Measurements from ENCODE around the gene ZNF664.

Gene ZNF664

DNA sequence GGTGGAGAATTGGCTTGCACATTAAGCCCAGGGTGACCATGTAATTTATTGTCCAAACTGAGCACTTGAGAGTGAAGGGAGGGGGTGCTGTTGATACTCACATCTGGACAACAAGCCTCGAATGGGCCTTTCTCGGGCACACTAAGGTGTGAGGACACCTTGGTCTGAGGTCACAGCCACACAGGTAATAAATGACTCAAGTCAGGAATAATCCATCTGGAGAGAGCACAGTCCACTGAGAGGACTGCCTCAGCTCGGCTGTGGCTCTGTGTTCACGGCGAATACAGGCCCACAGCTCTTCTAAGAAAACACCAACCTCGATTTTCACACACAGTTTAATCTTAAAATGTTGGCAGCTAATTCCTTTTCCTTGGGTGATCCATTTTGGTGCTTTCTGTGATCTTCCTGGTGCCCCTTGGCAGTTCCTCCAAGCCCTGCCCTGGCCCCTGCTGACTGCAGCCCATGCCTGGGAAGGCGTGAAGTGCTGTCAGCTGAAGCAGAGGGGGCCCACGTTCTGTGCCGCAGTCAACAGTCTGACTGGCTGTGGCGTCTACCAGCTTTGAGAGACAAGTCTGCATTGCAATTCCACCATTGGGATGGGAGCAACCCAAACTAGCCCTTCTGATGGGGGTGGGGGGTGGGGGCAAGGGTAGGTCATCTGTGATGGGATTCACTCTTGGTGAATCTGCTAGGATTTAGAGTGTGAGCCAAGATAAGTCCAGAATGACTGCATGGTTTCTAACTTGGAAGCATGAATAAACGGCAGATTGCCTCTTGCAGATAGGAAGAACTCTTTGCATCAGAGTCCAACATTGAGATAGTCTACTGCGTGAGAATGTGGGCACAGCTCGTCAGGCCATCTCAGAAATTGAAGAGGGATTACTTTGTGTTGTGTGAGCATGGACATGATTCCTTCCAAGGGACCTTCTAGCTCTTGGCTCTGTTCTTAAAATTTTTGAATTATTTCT lies 42.8 kb downstream of the ZNF664 start:
- DNase-seq, result no peak

DNA sequence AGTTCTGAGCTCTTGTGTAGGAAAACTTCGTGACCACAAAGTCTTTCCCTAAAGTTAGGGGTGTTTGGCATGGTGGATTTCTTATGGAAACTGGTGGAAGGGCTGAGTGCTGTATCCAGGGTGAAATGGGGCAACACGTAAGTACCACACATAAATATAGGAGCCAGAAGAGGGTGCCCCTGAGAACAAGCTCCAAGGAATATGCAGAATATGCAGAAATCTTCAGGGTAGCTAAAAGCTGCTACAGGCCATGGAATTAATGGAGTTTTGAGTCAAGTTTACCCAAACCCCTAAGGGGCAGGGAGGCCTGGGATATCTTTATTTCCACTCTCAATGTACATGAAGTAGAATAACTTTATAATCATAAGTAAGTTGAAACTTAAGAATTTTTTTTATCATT lies 44.0 kb downstream of the ZNF664 start:
- DNase-seq, result no peak

GRCh38 chr12:124018539-124018938 lies 45.5 kb downstream of the ZNF664 start:
- no peak for DNase-seq

GRCh38 chr12:124019115-124019514 lies 46.1 kb downstream of the ZNF664 start:
- DNase-seq, result no peak

DNA sequence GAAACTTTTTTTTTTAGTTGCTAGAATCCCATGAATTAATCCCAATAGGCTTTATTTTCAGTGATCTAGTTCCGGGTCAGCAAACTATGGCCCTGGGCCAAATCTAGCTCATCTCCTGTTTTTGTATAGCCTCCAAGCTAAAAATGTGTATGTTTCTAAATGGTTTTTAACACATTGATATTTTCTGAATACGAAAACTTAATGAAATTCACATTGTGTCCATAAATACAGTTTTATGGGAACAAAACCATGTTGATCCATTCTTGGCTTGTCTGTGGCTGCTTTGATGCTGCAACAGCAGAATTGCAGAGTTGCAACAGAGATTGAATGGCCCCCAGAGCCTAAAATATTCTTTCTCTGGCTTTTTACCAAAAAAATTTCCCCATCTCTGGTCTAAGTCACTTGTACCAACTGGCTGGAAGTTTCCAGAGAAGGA lies 47.5 kb downstream of the ZNF664 start:
- no peak for DNase-seq

DNA sequence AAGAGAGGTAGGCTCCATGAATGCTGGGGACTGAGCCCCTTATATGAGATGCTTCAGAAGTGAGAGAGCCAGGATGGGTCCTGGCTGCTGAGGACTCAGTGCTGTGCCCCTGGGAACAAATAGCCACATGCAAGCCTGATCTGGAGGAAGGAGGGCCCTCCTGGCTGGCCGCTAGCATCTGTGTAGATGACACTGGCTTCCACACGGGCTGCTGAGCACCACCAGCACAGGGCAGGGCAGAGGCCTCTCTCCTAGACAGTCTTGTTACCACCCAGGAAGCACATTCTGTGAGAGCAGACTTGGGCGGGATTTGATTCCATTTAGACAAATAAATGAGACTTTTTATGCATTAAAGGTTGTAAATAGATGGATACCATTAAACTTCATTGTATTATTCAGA lies 48.0 kb downstream of the ZNF664 start:
- DNase-seq, result no peak

GRCh38 chr12:124022161-124022560 lies 49.1 kb downstream of the ZNF664 start:
- no peak for DNase-seq

- DNase-seq, result no peak
Observed at GRCh38 chr12:124024263-124024678, 51.3 kb downstream of the ZNF664 start.

GRCh38 chr12:124024776-124025175 lies 51.8 kb downstream of the ZNF664 start:
- no peak for DNase-seq

DNA sequence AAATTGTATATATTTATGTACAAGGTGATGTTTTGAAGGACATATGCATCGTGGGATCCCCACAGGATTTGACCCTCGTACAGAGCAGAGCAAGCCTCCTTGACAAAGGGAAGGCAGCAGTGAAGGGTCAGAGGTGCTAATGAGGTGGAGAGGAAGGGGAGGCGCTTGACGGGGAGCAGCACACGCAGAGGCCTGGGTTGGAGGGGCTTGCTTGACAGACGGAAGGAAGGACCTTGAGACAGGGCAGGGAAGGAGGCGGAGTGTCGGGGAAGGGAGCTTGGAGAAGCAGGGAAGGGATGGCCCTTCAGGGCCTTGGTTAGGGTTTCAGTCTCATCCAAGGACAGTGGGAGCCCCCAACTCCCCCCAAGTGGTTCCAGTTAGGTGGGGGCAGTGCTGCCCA lies 52.6 kb downstream of the ZNF664 start:
- no peak for DNase-seq

DNA sequence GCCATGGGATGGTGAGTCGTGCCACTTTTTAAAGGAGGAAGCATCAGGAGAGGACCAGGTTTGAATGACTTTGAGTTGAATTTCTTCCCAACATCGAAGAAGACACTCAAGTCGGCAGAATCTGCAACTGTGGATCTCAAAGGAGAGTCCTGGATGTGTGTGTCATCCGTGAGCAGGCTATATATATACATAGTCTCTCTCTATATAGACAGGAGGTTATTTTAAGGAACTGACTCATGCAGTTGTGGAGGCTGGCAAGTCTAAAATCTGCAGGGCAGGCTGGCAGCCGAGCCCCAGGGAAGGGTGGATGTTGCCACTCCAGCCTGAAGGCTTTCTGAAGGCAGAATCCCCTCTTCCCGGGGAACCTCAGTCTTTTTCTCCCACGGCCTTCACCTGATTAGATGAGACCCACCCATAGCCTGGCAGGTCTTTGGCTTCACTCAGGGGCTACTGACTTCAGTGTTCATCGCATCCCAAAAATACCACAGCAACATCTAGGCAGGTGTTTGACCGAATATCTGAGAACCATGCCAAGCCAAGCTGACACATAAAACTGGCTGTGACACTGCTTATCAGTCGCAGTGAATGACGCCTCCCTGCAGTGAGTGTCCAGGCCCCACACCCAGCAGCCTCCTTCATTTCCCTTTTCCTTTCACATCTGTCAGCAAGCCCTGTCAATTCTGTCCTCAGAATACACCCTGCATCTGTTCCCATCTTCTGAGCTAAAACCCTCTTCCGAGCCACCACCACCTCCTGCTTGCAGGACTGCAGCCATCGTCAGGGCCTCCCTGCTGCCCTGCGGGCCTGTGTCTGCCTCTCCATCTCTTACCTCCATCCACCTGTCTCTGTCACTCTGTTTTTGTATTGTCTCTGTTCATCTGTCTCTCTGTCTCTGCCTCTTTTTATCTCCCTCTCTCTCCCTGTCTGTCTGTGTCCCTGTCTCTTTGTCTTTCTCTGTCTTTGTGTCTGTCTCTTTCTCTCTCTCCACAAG lies 54.0 kb downstream of the ZNF664 start:
- no peak for DNase-seq

GRCh38 chr12:124027753-124028554 lies 54.9 kb downstream of the ZNF664 start:
- no peak for DNase-seq

DNA sequence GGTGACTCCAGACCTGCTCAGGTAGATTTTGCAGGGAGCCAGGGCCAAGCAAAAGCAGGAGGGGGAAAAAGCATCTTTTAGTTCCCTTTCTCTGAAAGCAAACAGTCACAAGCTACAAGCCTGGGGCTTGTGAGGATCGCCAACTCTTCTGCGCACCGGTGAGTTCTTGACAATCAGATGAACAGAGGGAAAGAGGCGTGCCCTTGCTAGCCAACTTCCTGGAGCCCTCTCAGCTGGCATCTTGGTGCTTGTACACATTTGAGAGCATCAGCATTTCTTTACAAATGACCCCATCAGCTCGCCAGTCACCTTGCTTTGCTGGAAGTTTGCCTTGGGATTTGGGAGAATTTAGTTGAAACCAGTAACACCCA lies 55.5 kb downstream of the ZNF664 start:
- DNase-seq, result no peak

DNA sequence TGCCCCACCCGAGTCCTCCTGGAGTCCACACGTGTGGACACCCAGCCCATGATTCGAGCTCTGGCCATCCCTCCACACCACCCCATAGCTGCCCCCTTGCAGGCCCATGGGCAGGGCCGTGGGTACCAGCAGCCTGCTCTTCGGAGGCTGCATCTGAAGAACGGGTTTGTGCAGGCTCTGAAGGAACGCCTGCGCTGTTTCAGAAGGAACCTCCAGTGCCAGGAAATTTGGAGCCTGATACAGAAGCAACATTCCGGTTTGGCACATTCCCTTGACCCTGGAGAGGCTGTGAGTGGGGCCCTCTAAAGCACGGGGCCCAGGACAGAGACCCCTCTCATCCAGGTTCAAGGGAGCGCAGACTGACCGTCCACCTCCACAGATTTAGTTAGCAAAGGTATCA lies 57.0 kb downstream of the ZNF664 start:
- DNase-seq, result no peak

DNA sequence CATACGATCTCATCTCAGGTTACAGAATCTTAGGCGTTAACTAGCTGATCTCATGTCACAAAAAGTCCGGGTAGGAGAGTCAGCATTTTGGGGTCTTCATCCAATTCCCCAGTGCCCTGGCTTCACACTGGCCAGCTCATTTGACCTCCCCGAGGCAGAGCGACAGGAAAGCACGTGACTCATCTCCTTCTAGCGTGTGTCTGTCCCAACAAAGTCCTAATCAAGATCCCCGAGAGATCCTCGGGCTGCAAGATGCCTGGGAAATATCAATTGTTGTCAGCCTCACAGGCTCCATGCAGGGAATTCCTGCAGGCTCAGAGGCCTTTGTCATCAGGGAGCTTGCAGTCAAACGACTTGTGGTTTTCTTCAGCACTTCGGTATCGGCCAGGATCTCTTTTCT lies 57.5 kb downstream of the ZNF664 start:
- DNase-seq, result no peak

- DNase-seq, result no peak
Observed at GRCh38 chr12:124031058-124031457, 58.0 kb downstream of the ZNF664 start.

- peak in 1 of 2 donors; percentile 12 for DNase-seq
Observed at GRCh38 chr12:124032265-124032886, 59.4 kb downstream of the ZNF664 start.

DNA sequence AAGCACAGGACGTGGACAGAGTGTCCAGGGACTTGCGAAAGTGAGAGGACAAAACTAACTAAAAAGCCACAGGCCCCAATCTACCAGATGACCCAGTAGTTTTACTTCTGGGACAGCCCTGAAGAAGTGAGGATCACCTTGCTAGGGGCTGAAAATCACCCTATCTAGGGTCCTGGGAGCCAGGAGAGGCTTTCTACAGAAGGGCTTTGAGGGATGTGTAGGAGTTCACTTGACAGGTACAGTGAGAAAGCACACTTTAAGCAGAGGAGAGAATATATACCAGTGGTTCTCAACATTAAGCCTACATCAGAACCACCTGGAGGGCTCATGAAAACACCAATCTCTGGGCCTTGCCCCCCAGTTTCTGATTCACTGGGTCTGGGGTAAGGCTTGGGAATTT lies 60.8 kb downstream of the ZNF664 start:
- DNase-seq, result no peak

- DNase-seq, result no peak
Observed at GRCh38 chr12:124034297-124034696, 61.3 kb downstream of the ZNF664 start.

DNA sequence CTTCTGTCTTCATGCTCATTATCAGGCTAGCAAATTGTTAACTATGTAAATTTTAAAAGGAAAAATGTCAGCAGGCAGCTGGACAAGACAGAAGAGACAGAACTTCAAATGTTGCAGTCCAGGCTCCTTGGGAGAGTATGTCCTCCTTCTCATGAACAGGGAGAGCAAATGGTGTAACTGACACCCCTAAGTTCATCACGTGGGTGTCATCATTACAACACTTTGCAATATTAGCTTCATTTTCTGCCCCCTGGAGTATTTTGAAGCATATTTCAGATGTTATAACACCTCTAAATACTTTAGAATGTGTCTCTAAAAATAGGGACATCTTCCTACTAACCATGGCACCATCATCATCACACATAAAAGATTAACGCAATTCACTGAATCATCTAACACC lies 62.1 kb downstream of the ZNF664 start:
- no peak for DNase-seq

DNA sequence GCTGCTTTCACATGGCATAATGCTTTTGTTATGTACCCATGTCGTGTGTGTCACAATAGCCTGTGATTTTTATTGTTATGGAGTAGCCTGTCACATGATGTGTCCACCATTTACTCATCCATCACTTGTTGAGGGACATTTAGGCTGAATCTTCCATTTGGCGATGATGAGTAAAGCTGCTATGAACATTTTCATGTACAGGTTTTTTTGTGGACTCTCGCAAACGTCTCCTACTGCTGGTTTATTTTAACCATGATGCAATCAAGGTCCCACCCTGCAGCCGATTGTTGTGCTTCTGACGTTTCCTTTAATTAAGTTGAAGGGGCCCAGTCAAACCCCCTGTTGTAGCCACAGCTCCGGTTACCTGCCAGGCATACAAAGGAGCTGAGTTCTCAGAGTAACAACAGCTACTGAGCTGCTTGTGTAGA lies 63.2 kb downstream of the ZNF664 start:
- no peak for DNase-seq

DNA sequence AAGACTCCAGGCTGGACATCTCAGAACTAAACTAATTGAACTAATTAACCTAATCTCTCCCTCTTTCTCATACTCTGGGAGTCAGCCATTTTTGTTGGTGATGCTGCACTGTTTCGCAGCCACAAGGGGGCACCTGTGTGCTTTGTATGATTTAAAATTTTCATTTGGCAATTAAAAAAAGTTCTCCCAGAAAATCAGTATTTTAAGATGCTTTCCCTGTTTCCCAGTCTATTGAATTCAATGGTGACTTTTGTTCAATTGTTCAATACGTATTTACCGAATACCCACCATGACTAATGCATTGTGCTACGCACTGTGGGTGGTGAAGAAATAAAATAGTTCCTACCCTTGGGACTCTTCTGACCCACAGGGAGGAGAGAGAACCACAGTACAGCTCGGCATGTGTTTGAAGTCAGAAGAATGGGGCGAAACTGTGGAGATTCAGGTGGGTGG lies 63.7 kb downstream of the ZNF664 start:
- DNase-seq, result peak; percentile 22 to 39
